ENCODE measurements around the gene CAPNS1. TPM values are rescaled to one million over a fixed set of nuclear protein-coding genes. Genes with fewer than 3 reads are reported as not detected.

Gene CAPNS1
- total RNA-seq, 3 donors from 2014 or later, result 501 to 878 (median 756) TPM

- no peaks in the 10 kb centered on the region for H3K9me3 ChIP-seq
- H3K4me1 ChIP-seq (ENCODE audit: low read depth), result no peaks in the 10 kb centered on the region
- intact Hi-C loops (cut with DNase I, micrococcal nuclease), result no loop called here
- no peak overlapping the region for H3K4me3 ChIP-seq
- ATAC-seq, result no peak
- no peak for DNase-seq
- H3K36me3 ChIP-seq (ENCODE audit: low read depth), result no peaks in the 10 kb centered on the region
- TF ChIP-seq, protein P1, sequence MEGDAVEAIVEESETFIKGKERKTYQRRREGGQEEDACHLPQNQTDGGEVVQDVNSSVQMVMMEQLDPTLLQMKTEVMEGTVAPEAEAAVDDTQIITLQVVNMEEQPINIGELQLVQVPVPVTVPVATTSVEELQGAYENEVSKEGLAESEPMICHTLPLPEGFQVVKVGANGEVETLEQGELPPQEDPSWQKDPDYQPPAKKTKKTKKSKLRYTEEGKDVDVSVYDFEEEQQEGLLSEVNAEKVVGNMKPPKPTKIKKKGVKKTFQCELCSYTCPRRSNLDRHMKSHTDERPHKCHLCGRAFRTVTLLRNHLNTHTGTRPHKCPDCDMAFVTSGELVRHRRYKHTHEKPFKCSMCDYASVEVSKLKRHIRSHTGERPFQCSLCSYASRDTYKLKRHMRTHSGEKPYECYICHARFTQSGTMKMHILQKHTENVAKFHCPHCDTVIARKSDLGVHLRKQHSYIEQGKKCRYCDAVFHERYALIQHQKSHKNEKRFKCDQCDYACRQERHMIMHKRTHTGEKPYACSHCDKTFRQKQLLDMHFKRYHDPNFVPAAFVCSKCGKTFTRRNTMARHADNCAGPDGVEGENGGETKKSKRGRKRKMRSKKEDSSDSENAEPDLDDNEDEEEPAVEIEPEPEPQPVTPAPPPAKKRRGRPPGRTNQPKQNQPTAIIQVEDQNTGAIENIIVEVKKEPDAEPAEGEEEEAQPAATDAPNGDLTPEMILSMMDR (IDR thresholded peaks at IDR 0.05), result no peak
Observed at GRCh38 chr19:36097036-36097435, 42.8 kb upstream of the CAPNS1 start.

DNA sequence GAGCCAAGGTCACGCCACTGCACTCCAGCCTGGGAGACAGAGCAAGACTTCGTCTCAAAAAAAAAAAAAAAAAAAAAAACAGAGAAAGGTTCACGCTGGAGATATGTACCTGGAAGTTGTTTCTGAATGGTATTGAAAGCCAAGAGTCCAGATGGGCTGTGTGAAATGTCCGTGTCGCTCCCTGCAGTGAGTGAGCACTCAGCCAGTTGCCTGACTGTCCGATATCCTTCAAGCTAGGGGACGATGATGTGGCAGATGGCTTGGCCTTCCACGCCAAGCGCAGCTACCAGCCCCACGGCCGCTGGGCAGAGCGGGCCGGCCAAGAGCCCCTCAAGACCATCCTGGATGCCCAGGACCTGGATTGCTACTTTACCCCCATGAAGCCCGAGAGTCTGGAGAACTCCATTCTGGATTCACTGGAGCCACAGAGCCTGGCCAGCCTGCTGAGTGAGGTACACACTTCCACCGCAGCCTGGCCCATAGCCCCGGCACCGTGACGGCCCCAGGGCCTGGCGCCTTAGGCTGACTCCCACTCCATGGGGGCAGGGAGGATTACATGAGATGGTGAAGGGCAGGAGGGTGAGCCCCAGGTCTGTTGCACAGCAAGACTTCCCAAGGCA, 40.6 kb upstream of the CAPNS1 start:
- TF ChIP-seq, protein P1 (IDR thresholded peaks at IDR 0.05), result no peak
- no peak for ATAC-seq

GRCh38 chr19:36100476-36100875, 39.4 kb upstream of the CAPNS1 start:
- H3K4me1 ChIP-seq (ENCODE audit: low read depth), result no peaks in the 10 kb centered on the region
- TF ChIP-seq, protein P1 (IDR thresholded peaks at IDR 0.05), result no peak
- no peaks in the 10 kb centered on the region for H3K9me3 ChIP-seq
- DNase-seq, result no peak
- ATAC-seq, result no peak
- no peaks in the 10 kb centered on the region for H3K36me3 ChIP-seq (ENCODE audit: low read depth)
- H3K4me3 ChIP-seq, result no peak overlapping the region
- intact Hi-C loops (cut with DNase I, micrococcal nuclease), result no loop called here

More for the DNA sequence above, 40.6 kb upstream of the CAPNS1 start:
- Histone ChIP-seq H3K4me3 (no peak overlapping the region), H3K9me3 (no peaks in the 10 kb centered on the region), H3K36me3 (ENCODE audit: low read depth) (no peaks in the 10 kb centered on the region), H3K4me1 (ENCODE audit: low read depth) (no peaks in the 10 kb centered on the region)
- no peak for DNase-seq
- intact Hi-C loops (cut with DNase I, micrococcal nuclease), result no loop called here

GRCh38 chr19:36101550-36102327, 38.1 kb upstream of the CAPNS1 start:
- intact Hi-C loops (cut with DNase I, micrococcal nuclease), result no loop called here
- no peaks in the 10 kb centered on the region for H3K9me3 ChIP-seq

DNA sequence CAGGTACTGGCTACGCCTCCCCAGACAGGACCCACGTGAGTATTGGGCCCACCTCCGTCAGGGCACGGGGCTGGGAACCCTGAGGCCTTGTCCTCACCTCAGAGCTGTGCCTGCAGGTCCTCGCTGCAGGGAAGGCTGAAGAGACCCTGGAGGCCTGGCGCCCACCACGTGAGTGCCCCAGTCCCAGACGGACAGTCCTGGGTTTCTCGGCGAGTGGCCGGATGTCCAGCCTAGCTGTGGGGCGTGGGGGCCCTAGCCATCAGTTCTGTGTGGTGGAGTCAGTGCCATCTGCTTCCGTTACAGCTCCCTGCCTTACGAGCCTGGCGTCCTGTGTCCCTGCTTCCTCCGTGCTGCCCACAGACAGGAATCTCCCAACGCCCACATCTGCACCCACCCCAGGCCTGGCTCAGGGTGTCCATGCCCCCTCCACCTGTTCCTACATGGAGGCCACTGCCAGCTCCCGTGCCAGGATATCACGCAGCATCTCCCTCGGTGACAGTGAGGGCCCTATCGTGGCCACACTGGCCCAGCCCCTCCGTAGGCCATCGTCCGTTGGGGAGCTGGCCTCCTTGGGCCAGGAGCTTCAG, 36.7 kb upstream of the CAPNS1 start:
- ATAC-seq (no peak), DNase-seq (no peak)
- no peaks in the 10 kb centered on the region for H3K4me1 ChIP-seq (ENCODE audit: low read depth)
- H3K4me3 ChIP-seq, result no peak overlapping the region
- intact Hi-C loops (cut with DNase I, micrococcal nuclease), result no loop called here
- no peaks in the 10 kb centered on the region for H3K36me3 ChIP-seq (ENCODE audit: low read depth)
- H3K9me3 ChIP-seq, result no peaks in the 10 kb centered on the region
- TF ChIP-seq, protein P1 (IDR thresholded peaks at IDR 0.05), result no peak

More at GRCh38 chr19:36101550-36102327, 38.1 kb upstream of the CAPNS1 start:
- Histone ChIP-seq H3K4me3 (no peak overlapping the region), H3K36me3 (ENCODE audit: low read depth) (no peaks in the 10 kb centered on the region), H3K4me1 (ENCODE audit: low read depth) (no peaks in the 10 kb centered on the region)
- TF ChIP-seq, protein P1 (IDR thresholded peaks at IDR 0.05), result no peak
- DNase-seq (no peak), ATAC-seq (no peak)
